AML-193 (cell line): ENCODE results near the gene NOTUM.
A peak's percentile ranks its signal among the peaks of the same experiment; 100 is the strongest.

ENCODE experiments used
- DNase-seq, 2 experiments: peaks; one replicate each; lab custom pipeline; 2025; lab: John Stamatoyannopoulos, UW

The NOTUM gene

GRCh38 chr17:81909966-81910839 is 50.8 kb downstream of the NOTUM start:
- peak in 1 of 2 experiments; percentile 18 for DNase-seq

- no peak for DNase-seq
Measured at GRCh38 chr17:81909231-81909630, 51.8 kb downstream of the NOTUM start.

GRCh38 chr17:81908793-81909192 is 52.2 kb downstream of the NOTUM start:
- DNase-seq: no peak

- no peak for DNase-seq
Measured at GRCh38 chr17:81907219-81908145, 53.5 kb downstream of the NOTUM start.

- no peak for DNase-seq
Measured at GRCh38 chr17:81906476-81907218, 54.3 kb downstream of the NOTUM start.

GRCh38 chr17:81905993-81906392 is 55.0 kb downstream of the NOTUM start:
- DNase-seq: no peak

- DNase-seq: no peak
Measured at GRCh38 chr17:81905424-81905875, 55.5 kb downstream of the NOTUM start.

- DNase-seq: no peak
Measured at GRCh38 chr17:81904600-81905423, 56.2 kb downstream of the NOTUM start.

GRCh38 chr17:81903896-81904599 is 56.9 kb downstream of the NOTUM start:
- DNase-seq: no peak

GRCh38 chr17:81903415-81903831 is 57.6 kb downstream of the NOTUM start:
- DNase-seq: no peak

- DNase-seq: no peak
Measured at GRCh38 chr17:81902653-81903414, 58.2 kb downstream of the NOTUM start.
